PC-9 (cell line): Measurements from ENCODE around the gene MRFAP1. TPM values are rescaled to one million over a fixed set of nuclear protein-coding genes. Genes with fewer than 3 reads are reported as not detected.

Experiments
- BruUV-seq: library from RNA; stranded (reverse); fragments of 400-500 nt; replicated peaks from 2 replicates; lab custom pipeline; 2021; lab: Mats Ljungman, UMichigan
- CTCF ChIA-PET: fragments of 300-600 bp; sonication (Branson Sonifier 250); formaldehyde crosslinking; loops from one replicate; lab custom pipeline; 2022; ENCODE audit warnings: antibody characterized with exemption; lab: Charles Lee
- POLR2A ChIA-PET: fragments of 300-600 bp; sonication (Branson Sonifier 250); formaldehyde crosslinking; loops from one replicate; lab custom pipeline; 2022; ENCODE audit warnings: antibody characterized with exemption; ENCODE audit not compliant: unreplicated experiment; lab: Charles Lee
- DNase-seq, 2 experiments: peaks; one replicate each; pipeline versions ENCODE4 v3.0.0 to v3.0.0-alpha.2; 2015 to 2022; ENCODE audit warnings: mixed read lengths in 1 of 2
- H2AFZ ChIP-seq: fragments of 200-600 bp; sonication (generic); 2 replicates; pipeline ENCODE4 v1.8.1; 2017; ENCODE audit warnings: antibody characterized with exemption
- H3F3A ChIP-seq: fragments of 200-600 bp; sonication (generic); 2 replicates; pipeline ENCODE4 v1.8.1; 2017; ENCODE audit warnings: antibody characterized with exemption, mild to moderate bottlenecking, low read depth; ENCODE audit not compliant: insufficient read depth
- H3K27ac ChIP-seq: fragments of 200-600 bp; sonication (generic); 2 replicates; pipeline ENCODE4 v1.6.1; 2016; ENCODE audit warnings: mixed run types
- H3K27me3 ChIP-seq: fragments of 200-600 bp; sonication (generic); 2 replicates; pipeline ENCODE4 v1.6.1; 2016; ENCODE audit warnings: low read depth, mixed run types; ENCODE audit not compliant: insufficient read depth
- H3K36me3 ChIP-seq: fragments of 200-600 bp; sonication (generic); 2 replicates; pipeline ENCODE4 v1.6.1; 2016; ENCODE audit warnings: low read depth, mixed run types
- H3K4me1 ChIP-seq: fragments of 200-600 bp; sonication (generic); replicated peaks from 2 replicates; pipeline ENCODE4 v1.6.1; 2016; ENCODE audit warnings: mixed run types; ENCODE audit not compliant: insufficient read depth
- H3K4me2 ChIP-seq: fragments of 200-600 bp; sonication (generic); 2 replicates; pipeline ENCODE4 v1.6.1; 2017; ENCODE audit warnings: mixed run types
- H3K4me3 ChIP-seq: fragments of 200-600 bp; sonication (generic); 2 replicates; pipeline ENCODE4 v1.6.1; 2016; ENCODE audit warnings: mixed run types
- H3K79me2 ChIP-seq: fragments of 200-600 bp; sonication (generic); 2 replicates; pipeline ENCODE4 v1.6.1; 2017; ENCODE audit warnings: low read depth, mixed run types
- H3K9me2 ChIP-seq: fragments of 200-600 bp; sonication (generic); 2 replicates; pipeline ENCODE4 v1.8.1; 2017; ENCODE audit warnings: mild to moderate bottlenecking; ENCODE audit not compliant: insufficient read depth
- H3K9me3 ChIP-seq: fragments of 200-600 bp; sonication (generic); 2 replicates; pipeline ENCODE4 v1.8.1; 2016; ENCODE audit warnings: low read depth; ENCODE audit not compliant: insufficient read depth
- H4K20me1 ChIP-seq: fragments of 200-600 bp; sonication (generic); 2 replicates; pipeline ENCODE4 v1.8.1; 2017; ENCODE audit not compliant: insufficient read depth
- CTCF ChIP-seq: fragments of 200-600 bp; sonication (generic); conservative IDR thresholded peaks from 2 replicates; pipeline ENCODE4 v1.6.1; 2017; ENCODE audit warnings: mixed run types, antibody characterized with exemption, mild to moderate bottlenecking, moderate library complexity
- EZH2 ChIP-seq: fragments of 200-600 bp; sonication (generic); IDR thresholded peaks from 2 replicates; pipeline ENCODE4 v1.8.0; 2017; ENCODE audit warnings: antibody characterized with exemption, low read depth
- intact Hi-C: fragments of 100-400 bp; cut with micrococcal nuclease; formaldehyde crosslinking; loops from one replicate; pipeline ENCODE4 v1.10.0; 2022; ENCODE audit not compliant: unreplicated experiment
- total RNA-seq: library from RNA; stranded (reverse); gene quantifications from 2 replicates; pipeline ENCODE4 v1.2.3, GENCODE V29; 2021

Gene MRFAP1
- total RNA-seq, 1 experiment from 2014 or later, result 278 TPM

GRCh38 chr4:6595897-6596537 lies 44.5 kb upstream of the MRFAP1 start:
- H3K4me1 ChIP-seq, result no peaks in the 10 kb centered on the region
- H3K79me2 ChIP-seq, result no peaks in the 10 kb centered on the region
- H3F3A ChIP-seq, result peaks cover 7% of the 10 kb centered on the region; the same call in 1 of the 2 replicates
- H3K27ac ChIP-seq, result no peak overlapping the region
- no peaks in the 10 kb centered on the region for H4K20me1 ChIP-seq
- H3K9me2 ChIP-seq, result no peaks in the 10 kb centered on the region
- no peak overlapping the region for H3K4me3 ChIP-seq
- no peaks in the 10 kb centered on the region for H3K36me3 ChIP-seq
- BruUV-seq, result no TSS peak
- no peak overlapping the region for H3K4me2 ChIP-seq
- H3K9me3 ChIP-seq, result no peaks in the 10 kb centered on the region
- TF ChIP-seq CTCF (no peak), EZH2 (no peak)
- ChIA-PET CTCF (no interaction called here), POLR2A (no interaction called here)
- intact Hi-C loops, result no loop called here
- DNase-seq, result peak in 1 of 2 experiments; percentile 55
- no peaks in the 10 kb centered on the region for H3K27me3 ChIP-seq
- H2AFZ ChIP-seq, result no peak overlapping the region

DNA sequence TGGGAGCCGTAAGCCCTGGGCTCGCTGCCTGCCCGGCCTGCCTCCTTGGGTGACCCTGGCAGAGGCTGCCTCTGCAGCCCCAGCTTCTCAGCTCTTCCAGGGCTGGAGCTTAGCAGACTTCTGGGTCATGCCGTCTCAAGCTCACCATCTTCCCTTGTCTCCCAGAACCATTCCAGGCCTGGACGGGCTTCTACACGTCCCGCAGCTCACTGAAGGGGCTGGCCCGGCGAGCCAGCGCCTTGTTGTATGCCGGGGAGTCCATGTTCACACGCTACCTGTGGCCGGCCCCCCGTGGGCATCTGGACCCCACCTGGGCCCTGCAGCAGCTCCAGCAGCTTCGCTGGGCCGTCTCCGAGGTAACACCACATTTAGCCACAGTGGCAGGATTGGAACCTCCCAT lies 43.5 kb upstream of the MRFAP1 start:
- no peaks in the 10 kb centered on the region for H3K9me2 ChIP-seq
- H3K4me2 ChIP-seq, result no peak overlapping the region
- no peaks in the 10 kb centered on the region for H4K20me1 ChIP-seq
- no TSS peak for BruUV-seq
- no peaks in the 10 kb centered on the region for H3K36me3 ChIP-seq
- POLR2A ChIA-PET, result no interaction called here
- H3K4me3 ChIP-seq, result no peak overlapping the region
- peaks cover 7% of the 10 kb centered on the region; the same call in 1 of the 2 replicates for H3F3A ChIP-seq
- H3K9me3 ChIP-seq, result no peaks in the 10 kb centered on the region
- no peak for DNase-seq
- H3K27ac ChIP-seq, result no peak overlapping the region
- no peaks in the 10 kb centered on the region for H3K4me1 ChIP-seq
- no peaks in the 10 kb centered on the region for H3K79me2 ChIP-seq
- CTCF ChIA-PET, result no interaction called here
- intact Hi-C loops, result no loop called here
- TF ChIP-seq EZH2 (no peak), CTCF (no peak)
- no peak overlapping the region for H2AFZ ChIP-seq
- H3K27me3 ChIP-seq, result no peaks in the 10 kb centered on the region

- POLR2A ChIA-PET, result no interaction called here
- no peak overlapping the region for H3K4me3 ChIP-seq
- no peak overlapping the region for H3K4me2 ChIP-seq
- H3K9me2 ChIP-seq, result no peaks in the 10 kb centered on the region
- H4K20me1 ChIP-seq, result no peaks in the 10 kb centered on the region
- peaks cover 7% of the 10 kb centered on the region; the same call in 1 of the 2 replicates for H3F3A ChIP-seq
- H3K79me2 ChIP-seq, result no peaks in the 10 kb centered on the region
- no peak for TF ChIP-seq CTCF
- H3K36me3 ChIP-seq, result no peaks in the 10 kb centered on the region
- no peak overlapping the region for H2AFZ ChIP-seq
- no peak overlapping the region for H3K27ac ChIP-seq
- DNase-seq, result no peak
- H3K4me1 ChIP-seq, result no peaks in the 10 kb centered on the region
- CTCF ChIA-PET, result no interaction called here
- BruUV-seq, result no TSS peak
- intact Hi-C loops, result no loop called here
- no peaks in the 10 kb centered on the region for H3K9me3 ChIP-seq
- H3K27me3 ChIP-seq, result no peaks in the 10 kb centered on the region
These were observed 42.4 kb upstream of the MRFAP1 start for GRCh38 chr4:6598127-6598526.
